GM12878 (cell line): ENCODE results near the gene SPINT2. TPM values are rescaled to one million over a fixed set of nuclear protein-coding genes. Genes with fewer than 3 reads are reported as not detected.

Experiments
- BACH1 ChIP-seq: fragments of 450-650 bp; IDR thresholded peaks from 2 replicates; pipeline ENCODE4 v1.6.1; 2017; ENCODE audit warnings: mild to moderate bottlenecking, borderline replicate concordance
- BCL11A ChIP-seq: IDR thresholded peaks from 2 replicates; pipeline ENCODE4 v1.6.1; 2011; ENCODE audit warnings: low read depth, low read length
- BCL3 ChIP-seq: IDR thresholded peaks from 2 replicates; pipeline ENCODE4 v1.6.1; 2011; ENCODE audit warnings: borderline replicate concordance, low read depth, mild to moderate bottlenecking, moderate library complexity, low read length; ENCODE audit not compliant: insufficient read depth, poor library complexity, severe bottlenecking
- CBX5 ChIP-seq: sonication (generic); IDR thresholded peaks from 2 replicates; pipeline ENCODE4 v1.6.1; 2016; ENCODE audit warnings: low read depth, moderate library complexity, mild to moderate bottlenecking, inconsistent platforms
- E2F4 ChIP-seq: IDR thresholded peaks from 2 replicates; pipeline ENCODE4 v1.6.1; 2012; ENCODE audit warnings: low read depth, low read length, improper control_type of control experiment
- FOS ChIP-seq: IDR thresholded peaks from 3 replicates; pipeline ENCODE4 v1.6.1; 2011; ENCODE audit warnings: borderline replicate concordance; ENCODE audit not compliant: insufficient read length; ENCODE audit errors: extremely low read depth
- IRF3 ChIP-seq: fragments of 450-650 bp; IDR thresholded peaks from 2 replicates; pipeline ENCODE4 v1.6.1; 2014; ENCODE audit warnings: mild to moderate bottlenecking
- KAT2A ChIP-seq: conservative IDR thresholded peaks from 2 replicates; pipeline ENCODE4 v1.6.1; 2011; ENCODE audit warnings: low read depth, low read length; ENCODE audit not compliant: control insufficient read depth
- MTA3 ChIP-seq: IDR thresholded peaks from 2 replicates; pipeline ENCODE4 v1.6.1; 2012; ENCODE audit warnings: low read length, inconsistent platforms, borderline replicate concordance
- MYC ChIP-seq: IDR thresholded peaks from 2 replicates; pipeline ENCODE4 v1.6.1; 2011; ENCODE audit warnings: mild to moderate bottlenecking, low read length, moderate library complexity, inconsistent platforms; ENCODE audit not compliant: insufficient read depth, insufficient replicate concordance, insufficient read length, severe bottlenecking
- NBN ChIP-seq: fragments of 450-650 bp; IDR thresholded peaks from 2 replicates; pipeline ENCODE4 v1.6.1; 2016
- NKRF ChIP-seq: fragments of 450-650 bp; conservative IDR thresholded peaks from 2 replicates; pipeline ENCODE4 v1.6.1; 2017; ENCODE audit warnings: mild to moderate bottlenecking, moderate library complexity
- POLR2A ChIP-seq: IDR thresholded peaks from 2 replicates; pipeline ENCODE4 v1.6.1; 2011; ENCODE audit warnings: low read depth, mild to moderate bottlenecking, low read length
- POLR2AphosphoS2 ChIP-seq: IDR thresholded peaks from 2 replicates; pipeline ENCODE4 v1.6.1; 2011; ENCODE audit warnings: low read depth, mild to moderate bottlenecking, low read length, improper control_type of control experiment, moderate library complexity
- POU2F2 ChIP-seq: IDR thresholded peaks from 3 replicates; pipeline ENCODE4 v1.6.1; 2011; ENCODE audit warnings: low read depth, mild to moderate bottlenecking, low read length, borderline replicate concordance
- RB1 ChIP-seq: fragments of 450-650 bp; formaldehyde crosslinking; IDR thresholded peaks from 2 replicates; pipeline ENCODE4 v1.6.1; 2017; ENCODE audit warnings: mild to moderate bottlenecking, borderline replicate concordance
- RBBP5 ChIP-seq: fragments of 200-600 bp; sonication (generic); conservative IDR thresholded peaks from 2 replicates; pipeline ENCODE4 v1.6.1; 2016
- RELA ChIP-seq: fragments of 450-650 bp; IDR thresholded peaks from 2 replicates; pipeline ENCODE4 v1.8.0; 2014; ENCODE audit warnings: borderline replicate concordance; ENCODE audit not compliant: partially characterized antibody
- SUPT20H ChIP-seq: IDR thresholded peaks from 2 replicates; pipeline ENCODE4 v1.6.1; 2011; ENCODE audit warnings: low read depth, mild to moderate bottlenecking, low read length, moderate library complexity, borderline replicate concordance; ENCODE audit not compliant: control insufficient read depth
- TBL1XR1 ChIP-seq: IDR thresholded peaks from 2 replicates; pipeline ENCODE4 v1.6.1; 2012; ENCODE audit warnings: low read depth, low read length, improper control_type of control experiment
- TCF12 ChIP-seq: IDR thresholded peaks from 2 replicates; pipeline ENCODE4 v1.6.1; 2011; ENCODE audit warnings: low read depth, mild to moderate bottlenecking, low read length
- YY1 ChIP-seq: IDR thresholded peaks from 2 replicates; pipeline ENCODE4 v1.6.1; 2011; ENCODE audit warnings: low read depth, mild to moderate bottlenecking, low read length
- ZNF217 ChIP-seq: fragments of 450-650 bp; IDR thresholded peaks from 2 replicates; pipeline ENCODE4 v1.6.1; 2017; ENCODE audit warnings: antibody characterized with exemption, mild to moderate bottlenecking
- polyA plus RNA-seq, 11 experiments: library from polyadenylated mRNA; depleted of rRNA in 4 of 11; unstranded in 6 of 11; stranded (reverse) in 5 of 11; fragments of >200 nt; fragmentation: Nextera tagmentation in 4 of 11; fragmentation: Illumina TruSeq in 1 of 11; extraction: Ambion mirVana in 4 of 11; extraction: Trizol in 1 of 11; gene quantifications; 1 replicate in 1 of 11; 2 replicates in 10 of 11; pipeline versions ENCODE4 v1.2.1 to v1.2.3, GENCODE V29; 2011 to 2016; ENCODE audit warnings: inconsistent platforms in 2 of 11, missing spikeins in 2 of 11, low read depth in 1 of 11
- total RNA-seq, 4 experiments: library from RNA; depleted of rRNA in 3 of 4; stranded (reverse); fragments of >200 nt in 3 of 4; fragmentation: Illumina TruSeq in 1 of 4; extraction: Trizol in 1 of 4; gene quantifications; 2 replicates each; pipeline versions ENCODE4 v1.2.1 to v1.2.3, GENCODE V29; 2013 to 2021

SPINT2 gene
- total and polyA plus RNA-seq, 10 of the 15 experiments (the other 5 are each of a cell fraction or from before 2014, with no cell fraction given): 0.15 to 26.5 (median 17.5) TPM

- TF ChIP-seq MYC (no peak), BACH1 (no peak), TBL1XR1 (no peak), ZNF217 (no peak), RELA (no peak), CBX5 (no peak), POLR2AphosphoS2 (no peak), YY1 (no peak), FOS (no peak), NBN (peak; percentile 88), RBBP5 (no peak), SUPT20H (no peak), NKRF (no peak), E2F4 (no peak), POU2F2 (no peak), RB1 (no peak), IRF3 (no peak), MTA3 (no peak), POLR2A (0 out of 2 replicates have a peak, but pooled peaks have one; percentile 8), KAT2A (no peak), BCL3 (no peak), TCF12 (no peak), BCL11A (no peak)
These were observed 72.4 kb downstream of the SPINT2 start (continued) for GRCh38 chr19:38336638-38337359.
